ENCODE results near the gene ZC3H7B. TPM values are rescaled to one million over a fixed set of nuclear protein-coding genes. Genes with fewer than 3 reads are reported as not detected.

ZC3H7B gene
- polyA plus RNA-seq, 1 donor (not counting 4 experiments of a cell fraction or from before 2014, with no cell fraction given): 24.2 TPM

- Histone ChIP-seq H3K79me2 (ENCODE audit: control insufficient read depth, insufficient read depth, low read length) (no peaks in the 10 kb centered on the region), H3K9me1 (ENCODE audit: control insufficient read depth, extremely low read depth, insufficient read depth, low read length) (no peaks in the 10 kb centered on the region), H3K4me2 (ENCODE audit: control insufficient read depth, extremely low read depth, insufficient read depth, low read depth, low read length) (no peak overlapping the region), H3K9me3 (ENCODE audit: control insufficient read depth, low read depth, low read length) (no peaks in the 10 kb centered on the region), H3K27ac (ENCODE audit: control insufficient read depth, insufficient read depth, low read length) (no peak overlapping the region), H3K9ac (ENCODE audit: control insufficient read depth, extremely low read depth, insufficient read depth, low read length) (no peak overlapping the region), H3K4me1 (ENCODE audit: control insufficient read depth, extremely low read depth, insufficient read depth, low read length) (no peaks in the 10 kb centered on the region), H4K20me1 (ENCODE audit: control insufficient read depth, extremely low read depth, insufficient read depth, low read length) (no peaks in the 10 kb centered on the region), H3K36me3 (ENCODE audit: control insufficient read depth in 2 of 2, extremely low read depth in 1 of 2, insufficient read depth in 2 of 2, low read length in 2 of 2) (peaks cover 44 to 55% of the 10 kb centered on the region in 2 experiments), H3K4me3 (ENCODE audit: control insufficient read depth in 2 of 3, extremely low read depth in 1 of 3, insufficient read depth in 2 of 3, low read depth in 1 of 3, low read length in 3 of 3) (no peak overlapping the region), H3K27me3 (ENCODE audit: control insufficient read depth, extremely low read depth, insufficient read depth, low read length) (no peaks in the 10 kb centered on the region), H2AFZ (ENCODE audit: control insufficient read depth, low read length) (no peak overlapping the region)
- dilution Hi-C loops (cut with MboI; ENCODE audit: extremely low pct_ligation_motif_present, low sequenced_read_pairs): no loop called here
- FAIRE-seq (no peak), DNase-seq (ENCODE audit: low read depth, low spot score) (no peak)
- no peak for TF ChIP-seq CTCF (optimal IDR thresholded peaks at IDR 0.05 in 1 of 3, IDR thresholded peaks at IDR 0.05 in 1 of 3, conservative IDR thresholded peaks at IDR 0.05 in 1 of 3; ENCODE audit: extremely low read depth in 1 of 3, insufficient read depth in 2 of 3, low read length in 3 of 3)
- no peak for TF ChIP-seq EZH2 (IDR thresholded peaks at IDR 0.05; ENCODE audit: low read length)
Observed at GRCh38 chr22:41347066-41347859, 45.9 kb downstream of the ZC3H7B start.

GRCh38 chr22:41348964-41349484 lies 47.7 kb downstream of the ZC3H7B start:
- Histone ChIP-seq H3K4me1 (ENCODE audit: control insufficient read depth, extremely low read depth, insufficient read depth, low read length) (no peaks in the 10 kb centered on the region), H3K9ac (ENCODE audit: control insufficient read depth, extremely low read depth, insufficient read depth, low read length) (no peak overlapping the region), H3K27me3 (ENCODE audit: control insufficient read depth, extremely low read depth, insufficient read depth, low read length) (no peaks in the 10 kb centered on the region), H3K4me2 (ENCODE audit: control insufficient read depth, extremely low read depth, insufficient read depth, low read depth, low read length) (no peak overlapping the region), H3K4me3 (ENCODE audit: control insufficient read depth in 2 of 3, extremely low read depth in 1 of 3, insufficient read depth in 2 of 3, low read depth in 1 of 3, low read length in 3 of 3) (no peak overlapping the region), H3K9me1 (ENCODE audit: control insufficient read depth, extremely low read depth, insufficient read depth, low read length) (no peaks in the 10 kb centered on the region), H4K20me1 (ENCODE audit: control insufficient read depth, extremely low read depth, insufficient read depth, low read length) (no peaks in the 10 kb centered on the region), H2AFZ (ENCODE audit: control insufficient read depth, low read length) (no peak overlapping the region), H3K79me2 (ENCODE audit: control insufficient read depth, insufficient read depth, low read length) (no peaks in the 10 kb centered on the region), H3K36me3 (ENCODE audit: control insufficient read depth in 2 of 2, extremely low read depth in 1 of 2, insufficient read depth in 2 of 2, low read length in 2 of 2) (peaks cover 49 to 55% of the 10 kb centered on the region in 2 experiments), H3K9me3 (ENCODE audit: control insufficient read depth, low read depth, low read length) (no peaks in the 10 kb centered on the region), H3K27ac (ENCODE audit: control insufficient read depth, insufficient read depth, low read length) (no peak overlapping the region)
- FAIRE-seq (no peak), DNase-seq (ENCODE audit: low read depth, low spot score) (no peak)
- dilution Hi-C loops (cut with MboI; ENCODE audit: extremely low pct_ligation_motif_present, low sequenced_read_pairs): no loop called here
- TF ChIP-seq CTCF (optimal IDR thresholded peaks at IDR 0.05 in 1 of 3, IDR thresholded peaks at IDR 0.05 in 1 of 3, conservative IDR thresholded peaks at IDR 0.05 in 1 of 3; ENCODE audit: extremely low read depth in 1 of 3, insufficient read depth in 2 of 3, low read length in 3 of 3): no peak
- TF ChIP-seq EZH2 (IDR thresholded peaks at IDR 0.05; ENCODE audit: low read length): no peak

All from keratinocyte (primary cell).